GM20431 (cell line): Measurements from ENCODE around the gene RSPO3.
"Not testable (repeated sequence)": the region's sequence is repeated elsewhere in the genome, so short reads cannot be mapped to it uniquely, and the experiment has no call there.

Source experiments
- in situ Hi-C: fragments of 300-500 bp; cut with MseI, MboI; formaldehyde crosslinking; loops from one replicate; pipeline ENCODE4 v1.15.0; 2020; ENCODE audit warnings: low sequenced_read_pairs; ENCODE audit not compliant: unreplicated experiment

Gene RSPO3

GRCh38 chr6:127118298-127119101, at the start of gene RSPO3:
RSPO3 (plus strand) TSS chr6:127118671; CDS start chr6:127119193, 522 bp downstream.
- in situ Hi-C loops: no loop called here

- in situ Hi-C loops: no loop called here
Measured at GRCh38 chr6:127069659-127070279, 48.7 kb upstream of the RSPO3 start.

DNA sequence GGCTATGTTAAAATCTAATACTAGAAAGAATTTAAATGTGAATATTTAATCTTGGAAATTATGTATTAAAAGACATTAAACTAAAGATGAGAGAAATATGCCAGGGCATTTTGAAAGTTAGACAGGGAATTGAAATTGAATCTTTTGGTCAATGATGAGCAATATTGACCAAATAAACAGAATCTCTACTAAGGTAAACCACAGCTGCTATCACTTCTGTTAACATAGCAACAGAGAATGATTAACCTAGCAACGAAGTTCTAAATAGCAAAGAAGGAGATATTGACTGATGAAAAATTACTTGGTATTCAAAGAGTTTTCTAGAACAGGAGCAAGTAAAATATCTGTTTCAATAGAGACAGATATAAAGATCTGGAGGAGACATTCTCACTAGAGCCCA, 45.2 kb upstream of the RSPO3 start:
- in situ Hi-C loops: no loop called here

GRCh38 chr6:127076466-127076865, 42.0 kb upstream of the RSPO3 start:
- in situ Hi-C loops: no loop called here

- in situ Hi-C loops: no loop called here
Measured at GRCh38 chr6:127077886-127078285, 40.6 kb upstream of the RSPO3 start.

- in situ Hi-C loops: no loop called here
Measured at GRCh38 chr6:127078669-127079068, 39.8 kb upstream of the RSPO3 start.

GRCh38 chr6:127079681-127080080, 38.8 kb upstream of the RSPO3 start:
- in situ Hi-C loops: no loop called here

DNA sequence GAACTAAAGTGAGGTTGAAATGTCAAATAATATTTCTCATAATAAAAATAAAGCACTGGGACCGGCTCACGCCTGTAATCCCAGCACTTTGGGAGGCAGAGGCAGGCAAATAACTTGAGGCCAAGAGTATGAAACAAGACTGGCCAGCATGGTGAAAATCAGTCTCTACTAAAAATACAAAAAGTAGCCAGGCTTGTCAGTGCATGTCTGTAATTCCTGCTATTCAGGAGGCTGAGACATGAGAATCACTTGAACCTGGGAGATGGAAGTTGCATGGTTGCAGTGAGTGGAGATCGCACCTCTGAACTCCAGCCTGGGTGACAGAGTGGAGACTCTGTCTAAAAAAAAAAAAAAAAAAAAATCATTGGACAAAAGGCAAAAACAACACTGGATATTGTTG, 38.4 kb upstream of the RSPO3 start:
- in situ Hi-C loops: no loop called here

DNA sequence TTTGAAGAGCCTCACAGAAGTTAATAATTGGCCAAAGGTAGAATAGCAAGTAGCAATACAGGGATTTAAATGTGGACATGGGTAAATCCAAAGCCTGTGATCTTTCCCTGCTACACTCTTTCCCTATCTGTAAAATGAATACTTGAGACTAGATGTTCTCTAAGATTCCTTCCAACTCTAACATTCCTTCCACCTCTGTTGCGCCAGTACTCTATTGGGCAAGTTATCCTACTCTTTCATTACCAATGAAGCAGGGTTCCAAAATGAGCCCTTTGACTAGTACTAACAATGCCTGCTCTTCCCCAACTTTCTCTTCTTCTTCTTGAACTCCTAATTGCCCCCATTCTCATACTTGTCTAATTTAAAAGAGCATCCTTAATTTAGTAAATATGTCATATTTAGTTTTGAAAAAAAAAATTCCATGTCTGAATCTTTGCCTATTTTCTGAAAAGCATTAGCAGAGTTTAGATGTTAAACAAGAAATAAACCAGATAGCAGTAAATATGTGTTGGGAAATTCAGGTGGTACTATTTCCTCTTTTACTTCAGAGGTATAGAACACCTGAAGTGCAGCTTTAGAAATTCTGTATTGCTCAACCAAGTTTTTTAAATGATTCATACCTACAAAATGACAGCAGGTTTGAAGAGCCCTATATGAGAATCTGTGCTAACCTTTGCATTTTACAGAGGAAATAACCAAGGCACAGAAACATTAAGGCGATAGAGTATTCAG, 35.1 kb upstream of the RSPO3 start:
- in situ Hi-C loops: no loop called here

GRCh38 chr6:127083963-127084310, 34.5 kb upstream of the RSPO3 start:
- in situ Hi-C loops: no loop called here

GRCh38 chr6:127085181-127085580, 33.3 kb upstream of the RSPO3 start:
- in situ Hi-C loops: no loop called here

- in situ Hi-C loops: no loop called here
Measured at GRCh38 chr6:127090051-127090450, 28.4 kb upstream of the RSPO3 start.

DNA sequence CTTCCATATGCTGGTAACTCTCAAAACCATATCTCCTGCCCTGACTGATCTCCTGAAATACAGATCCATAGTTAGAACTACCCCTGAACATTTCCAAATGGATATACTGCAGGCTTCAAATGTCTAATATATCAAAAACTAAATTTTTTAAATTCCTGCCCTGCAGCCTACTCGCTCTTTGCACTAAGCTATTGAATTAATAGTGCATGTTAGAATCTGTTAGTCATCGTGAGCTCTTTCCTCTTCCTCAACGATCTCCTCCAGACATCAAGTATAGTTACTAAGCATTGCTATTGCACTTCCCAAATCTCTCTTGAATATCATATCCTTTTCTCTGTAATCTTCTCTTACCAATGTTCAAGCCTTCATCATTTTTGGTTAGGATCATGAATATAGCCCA, 26.0 kb upstream of the RSPO3 start:
- in situ Hi-C loops: no loop called here

DNA sequence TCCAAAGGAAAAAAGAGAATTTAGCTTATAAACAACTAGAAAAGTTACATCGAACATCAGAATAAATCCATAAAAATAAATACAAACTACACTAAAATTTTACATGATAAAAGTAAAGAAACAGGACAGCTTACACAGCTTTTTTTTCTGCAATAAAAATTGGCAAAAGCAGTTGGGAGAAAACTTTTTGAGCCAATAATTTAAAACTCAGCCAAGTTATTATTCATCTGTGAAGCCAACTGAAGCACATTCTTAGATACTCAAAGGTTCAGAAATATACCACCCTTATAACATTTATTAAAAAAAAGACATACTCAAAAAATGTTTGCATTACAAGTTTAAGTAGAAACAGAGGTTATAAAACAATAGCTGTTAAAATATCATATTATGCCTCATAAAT, 23.7 kb upstream of the RSPO3 start:
- in situ Hi-C loops: no loop called here

DNA sequence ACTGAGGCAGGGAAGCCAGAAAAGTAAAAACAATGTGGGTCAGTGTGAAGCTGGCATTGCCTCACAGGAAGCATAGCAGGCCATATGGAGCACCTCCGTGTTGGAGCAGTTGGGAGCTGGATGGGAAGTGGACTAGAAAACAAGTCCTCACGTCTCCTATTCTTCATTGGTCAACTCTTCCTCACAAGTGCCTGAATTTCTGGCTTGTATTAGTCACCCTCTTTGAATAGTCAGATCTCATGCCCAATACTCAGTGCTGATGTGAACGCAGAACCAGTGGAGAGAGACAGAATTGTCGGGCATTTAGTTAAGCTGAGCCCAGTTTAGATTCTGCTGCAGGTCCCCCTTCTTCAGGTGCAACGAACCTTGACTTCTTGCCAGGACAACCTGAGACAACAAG, 22.3 kb upstream of the RSPO3 start:
- in situ Hi-C loops: no loop called here

GRCh38 chr6:127097442-127097841, 21.0 kb upstream of the RSPO3 start:
- in situ Hi-C loops: not testable (repeated sequence)

GRCh38 chr6:127100510-127101140, 17.8 kb upstream of the RSPO3 start:
- in situ Hi-C loops: no loop called here

DNA sequence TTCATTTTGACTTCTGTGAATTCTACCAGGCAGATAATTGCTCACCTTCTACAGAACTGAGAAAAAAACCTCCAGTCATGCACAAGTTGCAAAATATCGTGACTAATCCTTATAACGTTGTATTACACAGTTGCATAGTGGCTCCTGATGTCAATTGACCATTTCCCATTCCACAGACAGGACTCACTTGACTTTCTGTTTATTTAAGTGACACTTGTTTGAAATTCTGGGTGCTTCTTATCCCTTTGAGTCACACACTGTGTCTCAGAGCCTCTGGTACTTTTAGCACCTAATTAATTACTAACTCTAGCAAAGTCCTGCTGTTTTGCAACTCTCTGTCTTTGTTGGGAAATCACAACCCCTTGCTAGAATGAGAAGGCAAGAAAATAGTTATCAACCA, 16.2 kb upstream of the RSPO3 start:
- in situ Hi-C loops: no loop called here

- in situ Hi-C loops: no loop called here
Measured at GRCh38 chr6:127102859-127103258, 15.6 kb upstream of the RSPO3 start.

GRCh38 chr6:127103482-127103881, 15.0 kb upstream of the RSPO3 start:
- in situ Hi-C loops: no loop called here

DNA sequence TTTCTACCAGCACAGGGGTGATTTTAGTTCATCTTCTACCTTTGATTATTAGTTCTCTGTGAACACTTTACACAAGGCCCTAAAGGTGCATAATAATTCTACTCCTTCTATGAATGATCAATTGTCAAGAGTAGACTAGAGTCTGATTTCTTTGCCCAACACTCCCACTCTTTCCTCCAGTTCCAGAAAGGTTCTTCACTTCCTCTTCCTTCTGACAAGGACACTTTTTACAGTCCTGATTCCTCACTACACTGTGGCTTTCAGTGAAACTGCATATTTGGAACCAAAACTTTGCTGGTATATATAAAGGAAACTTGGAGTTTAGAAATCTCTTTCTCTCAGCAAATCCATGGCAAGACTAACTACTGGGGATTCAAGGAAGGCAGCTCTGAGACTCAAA, 10.6 kb upstream of the RSPO3 start:
- in situ Hi-C loops: no loop called here
